Activated CD4-positive, alpha-beta T cell treated with anti-CD3 and anti-CD28 coated beads for 36 hours (primary cell): Measurements from ENCODE around the gene SORBS1. TPM values are rescaled to one million over a fixed set of nuclear protein-coding genes. Genes with fewer than 3 reads are reported as not detected.

Experiments used
- ATAC-seq: fragments of 200-7000 bp; cut with Tn5 transposase; one replicate; pipeline ENCODE4 v1.10.0; 2021; ENCODE audit warnings: mild to moderate bottlenecking, moderate library complexity
- CTCF ChIA-PET: fragments of 350-600 bp; sonication (Branson Sonifier 250); formaldehyde crosslinking; loops from one replicate; lab custom pipeline; 2021; ENCODE audit warnings: antibody characterized with exemption; lab: Charles Lee
- POLR2A ChIA-PET: fragments of 350-600 bp; sonication (Branson Sonifier 250); formaldehyde crosslinking; loops from one replicate; lab custom pipeline; 2021; ENCODE audit warnings: antibody characterized with exemption, inconsistent platforms; lab: Charles Lee
- DNase-seq: peaks from one replicate; pipeline ENCODE4 v3.0.0-alpha.2; 2020
- H3K27ac Mint-ChIP-seq: one replicate; pipeline ENCODE4 v1.8.0; 2021; ENCODE audit warnings: mixed read lengths
- H3K27me3 Mint-ChIP-seq: one replicate; pipeline ENCODE4 v1.8.0; 2021; ENCODE audit warnings: mixed read lengths
- H3K36me3 Mint-ChIP-seq: one replicate; pipeline ENCODE4 v1.8.0; 2021; ENCODE audit warnings: low read depth, mixed read lengths
- H3K4me1 Mint-ChIP-seq: one replicate; pipeline ENCODE4 v1.8.0; 2021; ENCODE audit warnings: mixed read lengths
- H3K4me3 Mint-ChIP-seq: one replicate; pipeline ENCODE4 v1.8.0; 2021; ENCODE audit warnings: mild to moderate bottlenecking, moderate library complexity, mixed read lengths
- H3K9me3 Mint-ChIP-seq: one replicate; pipeline ENCODE4 v1.8.0; 2021; ENCODE audit warnings: low read depth, mixed read lengths
- intact Hi-C, 2 experiments: fragments of 100-400 bp; cut with DNase I in 1 of 2; cut with micrococcal nuclease in 1 of 2; formaldehyde crosslinking; loops; one replicate each; pipeline versions ENCODE4 v1.14.2 to v1.15.1; 2022 to 2024; cut with DNase I, micrococcal nuclease
- total RNA-seq, 2 experiments: library from RNA; stranded (reverse); gene quantifications; one replicate each; pipeline ENCODE4 v1.2.3, GENCODE V29; 2021

SORBS1 gene
- total RNA-seq, 2 experiments from 2014 or later: 0.69 to 1.0 TPM

- POLR2A ChIA-PET: no interaction called here
- CTCF ChIA-PET: no interaction called here
- Mint-ChIP-seq H3K9me3 (no peaks in the 10 kb centered on the region), H3K27me3 (peaks cover 1% of the 10 kb centered on the region), H3K4me1 (no peaks in the 10 kb centered on the region), H3K36me3 (no peaks in the 10 kb centered on the region), H3K4me3 (no peak overlapping the region), H3K27ac (no peak overlapping the region)
- ATAC-seq (no peak), DNase-seq (no peak)
- intact Hi-C loops: no loop called here
Observed at GRCh38 chr10:95414016-95414830, 146.9 kb downstream of the SORBS1 start.

- intact Hi-C loops: no loop called here
- H3K4me1 Mint-ChIP-seq: no peaks in the 10 kb centered on the region
- ATAC-seq (no peak), DNase-seq (no peak)
- peaks cover 1% of the 10 kb centered on the region for H3K27me3 Mint-ChIP-seq
- H3K27ac Mint-ChIP-seq: no peak overlapping the region
- CTCF ChIA-PET: interaction anchor here (1.0 to 1.8 kb wide), 2 partner anchors 11 to 16 kb away, joined by 5 read pairs; no protein-coding TSS in a partner anchor
- H3K4me3 Mint-ChIP-seq: no peak overlapping the region
- H3K9me3 Mint-ChIP-seq: no peaks in the 10 kb centered on the region
- H3K36me3 Mint-ChIP-seq: no peaks in the 10 kb centered on the region
- POLR2A ChIA-PET: no interaction called here
Observed at GRCh38 chr10:95413588-95413987, 147.6 kb downstream of the SORBS1 start.

GRCh38 chr10:95411635-95412034, 149.5 kb downstream of the SORBS1 start:
- Mint-ChIP-seq H3K27me3 (peaks cover 1% of the 10 kb centered on the region), H3K9me3 (no peaks in the 10 kb centered on the region), H3K27ac (no peak overlapping the region), H3K4me3 (no peak overlapping the region), H3K36me3 (no peaks in the 10 kb centered on the region), H3K4me1 (no peaks in the 10 kb centered on the region)
- CTCF ChIA-PET: interaction anchor here (0.7 to 3.0 kb wide), 4 partner anchors 18 to 278 kb away, joined by 3 to 9 read pairs (median 4); no protein-coding TSS in a partner anchor
- POLR2A ChIA-PET: interaction anchor here (0.7 kb wide), 1 partner anchor 1577 kb away, joined by 3 read pairs; no protein-coding TSS in a partner anchor
- intact Hi-C loops: no loop called here
- ATAC-seq (no peak), DNase-seq (no peak)

- H3K36me3 Mint-ChIP-seq: no peaks in the 10 kb centered on the region
- H3K4me3 Mint-ChIP-seq: no peak overlapping the region
- H3K9me3 Mint-ChIP-seq: no peaks in the 10 kb centered on the region
- peaks cover 1% of the 10 kb centered on the region for H3K27me3 Mint-ChIP-seq
- no peaks in the 10 kb centered on the region for H3K4me1 Mint-ChIP-seq
- H3K27ac Mint-ChIP-seq: no peak overlapping the region
- DNase-seq: no peak
- ATAC-seq: no peak
- intact Hi-C loops: no loop called here
- ChIA-PET POLR2A (no interaction called here), CTCF (no interaction called here)
Observed at GRCh38 chr10:95408983-95409873, 151.9 kb downstream of the SORBS1 start.

GRCh38 chr10:95408148-95408960, 152.8 kb downstream of the SORBS1 start:
- Mint-ChIP-seq H3K27ac (no peak overlapping the region), H3K36me3 (no peaks in the 10 kb centered on the region), H3K27me3 (peaks cover 1% of the 10 kb centered on the region), H3K4me3 (no peak overlapping the region), H3K9me3 (no peaks in the 10 kb centered on the region), H3K4me1 (no peaks in the 10 kb centered on the region)
- intact Hi-C loops: no loop called here
- DNase-seq (no peak), ATAC-seq (no peak)
- ChIA-PET CTCF (no interaction called here), POLR2A (no interaction called here)

GRCh38 chr10:95407546-95407945, 153.6 kb downstream of the SORBS1 start:
- ATAC-seq (no peak), DNase-seq (no peak)
- peaks cover 1% of the 10 kb centered on the region for H3K27me3 Mint-ChIP-seq
- H3K4me1 Mint-ChIP-seq: no peaks in the 10 kb centered on the region
- POLR2A ChIA-PET: no interaction called here
- no peaks in the 10 kb centered on the region for H3K9me3 Mint-ChIP-seq
- H3K4me3 Mint-ChIP-seq: no peak overlapping the region
- CTCF ChIA-PET: no interaction called here
- H3K36me3 Mint-ChIP-seq: no peaks in the 10 kb centered on the region
- no peak overlapping the region for H3K27ac Mint-ChIP-seq
- intact Hi-C loops: no loop called here

- H3K4me1 Mint-ChIP-seq: no peaks in the 10 kb centered on the region
- H3K9me3 Mint-ChIP-seq: no peaks in the 10 kb centered on the region
- H3K27me3 Mint-ChIP-seq: no peaks in the 10 kb centered on the region
- H3K27ac Mint-ChIP-seq: no peak overlapping the region
- DNase-seq (no peak), ATAC-seq (no peak)
- intact Hi-C loops: no loop called here
- ChIA-PET CTCF (no interaction called here), POLR2A (no interaction called here)
- no peak overlapping the region for H3K4me3 Mint-ChIP-seq
- H3K36me3 Mint-ChIP-seq: no peaks in the 10 kb centered on the region
Observed at GRCh38 chr10:95406651-95407280, 154.4 kb downstream of the SORBS1 start.

GRCh38 chr10:95405655-95406054, 155.5 kb downstream of the SORBS1 start:
- no peaks in the 10 kb centered on the region for H3K9me3 Mint-ChIP-seq
- no peak overlapping the region for H3K27ac Mint-ChIP-seq
- intact Hi-C loops: no loop called here
- H3K36me3 Mint-ChIP-seq: no peaks in the 10 kb centered on the region
- ChIA-PET POLR2A (no interaction called here), CTCF (no interaction called here)
- DNase-seq (no peak), ATAC-seq (no peak)
- H3K4me1 Mint-ChIP-seq: no peaks in the 10 kb centered on the region
- H3K27me3 Mint-ChIP-seq: no peaks in the 10 kb centered on the region
- H3K4me3 Mint-ChIP-seq: no peak overlapping the region

GRCh38 chr10:95404864-95405263, 156.3 kb downstream of the SORBS1 start:
- Mint-ChIP-seq H3K27ac (no peak overlapping the region), H3K4me3 (no peak overlapping the region), H3K27me3 (no peaks in the 10 kb centered on the region), H3K36me3 (no peaks in the 10 kb centered on the region), H3K9me3 (no peaks in the 10 kb centered on the region), H3K4me1 (no peaks in the 10 kb centered on the region)
- ChIA-PET POLR2A (no interaction called here), CTCF (interaction anchor here (0.7 to 1.5 kb wide), 3 partner anchors 26 to 39 kb away, joined by 3 to 5 read pairs (median 3); no protein-coding TSS in a partner anchor)
- DNase-seq: no peak
- intact Hi-C loops: no loop called here
- no peak for ATAC-seq

GRCh38 chr10:95404462-95404858, 156.7 kb downstream of the SORBS1 start:
- intact Hi-C loops: no loop called here
- H3K4me3 Mint-ChIP-seq: no peak overlapping the region
- no peaks in the 10 kb centered on the region for H3K4me1 Mint-ChIP-seq
- H3K27me3 Mint-ChIP-seq: no peaks in the 10 kb centered on the region
- H3K27ac Mint-ChIP-seq: no peak overlapping the region
- no peak for ATAC-seq
- no peaks in the 10 kb centered on the region for H3K9me3 Mint-ChIP-seq
- H3K36me3 Mint-ChIP-seq: no peaks in the 10 kb centered on the region
- DNase-seq: no peak
- ChIA-PET POLR2A (no interaction called here), CTCF (interaction anchor here (1.0 to 1.5 kb wide), 2 partner anchors 26 to 29 kb away, joined by 3 to 5 read pairs; no protein-coding TSS in a partner anchor)
